ENCODE measurements around the gene HOXB3. TPM values are rescaled to one million over a fixed set of nuclear protein-coding genes. Genes with fewer than 3 reads are reported as not detected.

HOXB3 gene
- total RNA-seq, 5 donors from 2014 or later (not counting 1 experiment from before 2014, with no cell fraction given) = 3.5 to 7.7 (median 4.2) TPM

DNA sequence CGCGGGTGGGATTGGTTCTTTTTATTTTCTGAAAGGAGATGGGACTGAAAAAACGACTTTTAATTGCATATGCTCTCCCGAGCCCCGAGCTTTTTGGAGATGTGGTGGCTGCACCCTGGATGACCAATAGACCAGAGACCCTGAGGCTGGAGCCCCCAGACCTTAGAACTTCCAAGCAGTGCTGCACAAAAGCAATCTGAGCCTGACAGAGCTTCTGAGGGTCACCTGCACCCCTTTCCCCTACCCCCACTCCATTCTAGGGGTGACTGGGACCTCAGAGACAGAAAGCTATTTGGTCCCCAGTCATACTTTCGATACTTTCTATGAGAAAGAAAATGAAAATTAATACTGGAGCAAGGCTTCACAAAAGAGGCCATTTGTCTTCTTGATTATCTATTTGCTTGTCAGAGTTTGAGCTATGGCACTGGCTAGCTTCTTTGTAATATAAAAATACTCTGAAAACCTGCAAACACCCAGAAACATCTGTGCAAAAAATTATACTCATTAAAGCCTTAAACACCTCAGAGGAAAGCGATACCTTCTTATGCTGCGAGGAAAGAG is 15.5 kb downstream of the HOXB3 start:
- no peak for ATAC-seq (replicated peaks in 1 of 4)
- H3K27me3 ChIP-seq (replicated peaks in 1 of 2; ENCODE audit: control insufficient read depth in 2 of 2, extremely low read depth in 1 of 2, insufficient read depth in 2 of 2, low read length in 1 of 2) = peaks cover 0 to 38% of the 10 kb centered on the region in 2 experiments

GRCh38 chr17:48571826-48572417 is 18.1 kb downstream of the HOXB3 start:
- Histone ChIP-seq H3K4me3 (ENCODE audit: control insufficient read depth in 1 of 2, extremely low read depth in 1 of 2, low read length in 1 of 2) (no peak overlapping the region), H3K36me3 (ENCODE audit: control insufficient read depth in 2 of 2, extremely low read depth in 1 of 2, insufficient read depth in 1 of 2, low read length in 1 of 2) (peaks cover 0 to 4% of the 10 kb centered on the region in 2 donors), H3K27me3 (replicated peaks in 1 of 2; ENCODE audit: control insufficient read depth in 2 of 2, extremely low read depth in 1 of 2, insufficient read depth in 2 of 2, low read length in 1 of 2) (peaks cover 0 to 30% of the 10 kb centered on the region in 2 experiments), H3K9me3 (no peaks in the 10 kb centered on the region), H3K4me1 (ENCODE audit: control insufficient read depth in 1 of 2, extremely low read depth in 1 of 2, insufficient read depth in 2 of 2, low read length in 2 of 2) (peaks cover 0 to 13% of the 10 kb centered on the region in 2 experiments), H3K27ac (ENCODE audit: low read length) (no peak overlapping the region)
- Mint-ChIP-seq H3K27me3 (peaks cover 0 to 18% of the 10 kb centered on the region in 2 donors), H3K4me1 (peaks cover 0 to 24% (median 13%) of the 10 kb centered on the region in 3 donors), H3K27ac (no peak overlapping the region), H3K9me3 (no peaks in the 10 kb centered on the region), H3K4me3 (no peak overlapping the region), H3K36me3 (peaks cover 15% of the 10 kb centered on the region)
- no CpG with 5 or more reads among the region's 1 CpG for WGBS (ENCODE audit: insufficient coverage)
- CTCF ChIA-PET = no interaction called here
- DNase-seq = no peak
- no peak for ATAC-seq (replicated peaks in 1 of 4)
- POLR2A ChIA-PET = no interaction called here

More for the DNA sequence above, 15.5 kb downstream of the HOXB3 start:
- Mint-ChIP-seq H3K4me3 (no peak overlapping the region), H3K9me3 (no peaks in the 10 kb centered on the region), H3K36me3 (peaks cover 7% of the 10 kb centered on the region), H3K27me3 (peaks cover 9 to 18% of the 10 kb centered on the region in 2 donors), H3K4me1 (peaks cover 11 to 36% (median 24%) of the 10 kb centered on the region in 3 donors), H3K27ac (no peak overlapping the region)
- DNase-seq = no peak
- Histone ChIP-seq H3K36me3 (ENCODE audit: control insufficient read depth in 2 of 2, extremely low read depth in 1 of 2, insufficient read depth in 1 of 2, low read length in 1 of 2) (peaks cover 0 to 4% of the 10 kb centered on the region in 2 donors), H3K27ac (ENCODE audit: low read length) (no peak overlapping the region), H3K4me1 (ENCODE audit: control insufficient read depth in 1 of 2, extremely low read depth in 1 of 2, insufficient read depth in 2 of 2, low read length in 2 of 2) (peaks cover 8 to 32% of the 10 kb centered on the region in 2 experiments), H3K4me3 (ENCODE audit: control insufficient read depth in 1 of 2, extremely low read depth in 1 of 2, low read length in 1 of 2) (no peak overlapping the region), H3K9me3 (no peaks in the 10 kb centered on the region)
- CTCF ChIA-PET = interaction anchor here in 1 of 2 donors (0.6 to 1.4 kb wide), 4 partner anchors 13 to 392 kb away, joined by 3 to 9 read pairs (median 4); partner anchors contain the start of gene HOXB5
- 100% methylated on average over 3 of the region's 8 CpGs for WGBS (ENCODE audit: insufficient coverage)
- POLR2A ChIA-PET = no interaction called here

DNA sequence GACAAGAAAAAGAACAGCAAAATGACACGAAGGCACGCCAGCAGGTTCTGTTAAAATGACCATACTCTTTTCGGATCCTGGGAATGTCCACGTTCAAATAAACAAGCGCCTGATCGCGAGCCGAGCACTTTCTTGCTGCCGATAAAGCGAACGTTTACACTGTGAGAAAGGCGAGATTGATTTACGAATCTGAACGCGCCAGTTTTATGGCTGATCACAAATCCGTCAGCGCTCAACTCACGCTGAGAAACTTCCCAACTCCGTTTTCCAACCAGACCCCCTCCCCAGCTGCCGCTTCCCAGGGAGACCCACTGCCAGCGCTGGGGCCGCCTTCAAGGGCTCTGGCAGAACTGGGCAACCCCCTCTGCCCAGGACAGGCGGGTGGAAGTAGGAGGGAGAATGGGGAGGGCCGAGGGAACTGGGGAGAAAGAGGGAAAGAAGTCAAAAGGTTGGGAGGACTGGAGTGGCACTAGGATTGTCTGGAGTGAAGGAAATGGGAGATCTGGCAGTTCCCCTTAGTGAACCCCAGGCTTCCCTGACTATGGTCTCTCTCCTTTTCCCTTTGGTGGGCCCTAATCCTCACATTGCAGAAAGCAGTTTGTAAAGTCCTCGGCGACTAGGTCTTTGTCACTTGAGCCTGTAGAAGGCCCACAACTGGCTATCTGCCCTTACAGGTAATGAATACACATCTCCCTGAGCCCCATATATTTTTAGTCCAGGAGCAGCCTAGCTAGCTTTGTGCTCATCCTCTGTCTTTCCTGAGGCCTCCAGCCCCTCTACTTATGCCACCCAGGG is 18.8 kb downstream of the HOXB3 start:
- CTCF ChIA-PET = no interaction called here
- 89% methylated on average over 15 of the region's 26 CpGs for WGBS (ENCODE audit: insufficient coverage)
- H3K27ac ChIP-seq (ENCODE audit: low read length) = no peak overlapping the region
- Mint-ChIP-seq H3K9me3 (no peaks in the 10 kb centered on the region), H3K4me1 (peaks cover 0 to 21% (median 10%) of the 10 kb centered on the region in 3 donors), H3K27me3 (peaks cover 0 to 16% of the 10 kb centered on the region in 2 donors), H3K4me3 (no peak overlapping the region), H3K27ac (no peak overlapping the region), H3K36me3 (peaks cover 15% of the 10 kb centered on the region)
- ATAC-seq (replicated peaks in 1 of 4) = no peak
- H3K4me3 ChIP-seq (ENCODE audit: control insufficient read depth in 1 of 2, extremely low read depth in 1 of 2, low read length in 1 of 2) = no peak overlapping the region
- no peaks in the 10 kb centered on the region for H3K9me3 ChIP-seq
- H3K4me1 ChIP-seq (ENCODE audit: control insufficient read depth in 1 of 2, extremely low read depth in 1 of 2, insufficient read depth in 2 of 2, low read length in 2 of 2) = peaks cover 0 to 7% of the 10 kb centered on the region in 2 experiments
- no peak for DNase-seq
- H3K36me3 ChIP-seq (ENCODE audit: control insufficient read depth in 2 of 2, extremely low read depth in 1 of 2, insufficient read depth in 1 of 2, low read length in 1 of 2) = peaks cover 0 to 4% of the 10 kb centered on the region in 2 donors
- H3K27me3 ChIP-seq (replicated peaks in 1 of 2; ENCODE audit: control insufficient read depth in 2 of 2, extremely low read depth in 1 of 2, insufficient read depth in 2 of 2, low read length in 1 of 2) = peaks cover 0 to 30% of the 10 kb centered on the region in 2 experiments
- POLR2A ChIA-PET = no interaction called here

- Mint-ChIP-seq H3K4me1 (peaks cover 0 to 17% (median 6%) of the 10 kb centered on the region in 3 donors), H3K27ac (no peak overlapping the region), H3K4me3 (no peak overlapping the region), H3K27me3 (peaks cover 0 to 16% of the 10 kb centered on the region in 2 donors), H3K9me3 (no peaks in the 10 kb centered on the region), H3K36me3 (peaks cover 15% of the 10 kb centered on the region)
- 80% methylated on average over 11 of the region's 19 CpGs for WGBS (ENCODE audit: insufficient coverage)
- Histone ChIP-seq H3K9me3 (no peaks in the 10 kb centered on the region), H3K27ac (ENCODE audit: low read length) (no peak overlapping the region), H3K36me3 (ENCODE audit: control insufficient read depth in 2 of 2, extremely low read depth in 1 of 2, insufficient read depth in 1 of 2, low read length in 1 of 2) (peaks cover 0 to 4% of the 10 kb centered on the region in 2 donors), H3K4me3 (ENCODE audit: control insufficient read depth in 1 of 2, extremely low read depth in 1 of 2, low read length in 1 of 2) (no peak overlapping the region), H3K27me3 (replicated peaks in 1 of 2; ENCODE audit: control insufficient read depth in 2 of 2, extremely low read depth in 1 of 2, insufficient read depth in 2 of 2, low read length in 1 of 2) (peaks cover 0 to 25% of the 10 kb centered on the region in 2 experiments), H3K4me1 (ENCODE audit: control insufficient read depth in 1 of 2, extremely low read depth in 1 of 2, insufficient read depth in 2 of 2, low read length in 2 of 2) (no peaks in the 10 kb centered on the region)
- POLR2A ChIA-PET = no interaction called here
- DNase-seq (no peak), ATAC-seq (replicated peaks in 1 of 4) (no peak)
- CTCF ChIA-PET = no interaction called here
These were observed 19.6 kb downstream of the HOXB3 start for GRCh38 chr17:48570325-48571023.

DNA sequence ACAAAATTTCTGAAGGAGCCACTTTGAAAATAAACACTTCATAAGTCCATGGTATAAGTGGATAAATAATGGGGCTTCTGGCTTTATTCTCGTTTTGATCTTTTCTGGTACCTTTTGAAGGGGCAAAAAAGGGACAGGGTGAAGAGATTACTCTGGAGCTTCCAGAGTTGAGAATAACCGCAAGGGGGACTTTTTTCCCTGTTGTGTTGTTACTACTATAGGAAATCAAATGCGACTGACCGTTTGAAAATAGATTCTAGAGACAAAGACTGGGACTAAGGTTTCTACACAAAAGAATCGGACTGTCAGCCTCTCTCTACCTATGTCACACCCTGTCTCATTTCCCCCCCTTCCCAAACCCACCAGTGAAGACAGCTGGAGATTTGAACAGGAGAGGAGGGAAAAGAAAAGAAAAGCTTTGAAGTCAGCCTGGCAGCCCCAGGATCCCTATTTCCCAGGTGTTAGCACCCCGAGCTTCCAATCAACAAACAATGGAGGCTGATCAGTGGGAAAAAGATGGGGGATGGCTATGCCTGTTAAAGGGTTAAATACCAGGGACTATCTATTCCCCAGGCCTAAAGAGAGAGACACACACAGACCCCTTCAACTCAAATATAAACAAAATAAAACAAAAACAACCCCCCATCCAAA is 20.2 kb downstream of the HOXB3 start:
- H3K36me3 Mint-ChIP-seq = peaks cover 15% of the 10 kb centered on the region
- H3K4me1 ChIP-seq (ENCODE audit: control insufficient read depth in 1 of 2, extremely low read depth in 1 of 2, insufficient read depth in 2 of 2, low read length in 2 of 2) = no peaks in the 10 kb centered on the region
- POLR2A ChIA-PET = no interaction called here
- peaks cover 0 to 30% of the 10 kb centered on the region in 2 experiments for H3K27me3 ChIP-seq (replicated peaks in 1 of 2; ENCODE audit: control insufficient read depth in 2 of 2, extremely low read depth in 1 of 2, insufficient read depth in 2 of 2, low read length in 1 of 2)
- peaks cover 0 to 15% (median 8%) of the 10 kb centered on the region in 3 donors for H3K4me1 Mint-ChIP-seq
- CTCF ChIA-PET = no interaction called here
- ATAC-seq (replicated peaks in 1 of 4) (no peak), DNase-seq (no peak)
- WGBS (ENCODE audit: insufficient coverage) = 100% methylated on average over 1 of the region's 6 CpGs
- peaks cover 0 to 4% of the 10 kb centered on the region in 2 donors for H3K36me3 ChIP-seq (ENCODE audit: control insufficient read depth in 2 of 2, extremely low read depth in 1 of 2, insufficient read depth in 1 of 2, low read length in 1 of 2)
- H3K9me3 ChIP-seq = no peaks in the 10 kb centered on the region
- no peak overlapping the region for H3K4me3 ChIP-seq (ENCODE audit: control insufficient read depth in 1 of 2, extremely low read depth in 1 of 2, low read length in 1 of 2)
- H3K27me3 Mint-ChIP-seq = peaks cover 0 to 17% of the 10 kb centered on the region in 2 donors
- H3K27ac Mint-ChIP-seq = no peak overlapping the region
- no peaks in the 10 kb centered on the region for H3K9me3 Mint-ChIP-seq
- H3K4me3 Mint-ChIP-seq = no peak overlapping the region
- no peak overlapping the region for H3K27ac ChIP-seq (ENCODE audit: low read length)

DNA sequence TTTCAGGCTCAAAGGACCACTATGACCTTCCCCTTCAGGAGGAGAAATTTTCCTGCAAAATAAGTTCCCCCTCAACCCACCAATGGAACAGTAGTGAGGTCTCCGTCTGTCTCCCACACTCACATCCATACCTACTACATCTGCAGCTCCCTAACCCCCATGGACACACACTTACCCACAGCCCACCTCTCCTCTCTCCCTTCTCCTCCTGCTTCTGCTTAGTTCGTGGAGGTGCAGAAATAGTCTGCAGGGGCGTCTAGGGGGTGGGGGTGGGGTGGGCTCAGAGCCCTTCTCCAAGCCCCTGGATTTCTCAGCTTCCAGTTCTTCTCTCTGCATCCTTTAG is 20.8 kb downstream of the HOXB3 start:
- no peak overlapping the region for H3K27ac ChIP-seq (ENCODE audit: low read length)
- H3K9me3 ChIP-seq = no peaks in the 10 kb centered on the region
- Mint-ChIP-seq H3K36me3 (peaks cover 15% of the 10 kb centered on the region), H3K27ac (no peak overlapping the region), H3K4me3 (no peak overlapping the region), H3K4me1 (peaks cover 0 to 18% (median 11%) of the 10 kb centered on the region in 3 donors), H3K9me3 (no peaks in the 10 kb centered on the region), H3K27me3 (peaks cover 0 to 22% of the 10 kb centered on the region in 2 donors)
- H3K27me3 ChIP-seq (replicated peaks in 1 of 2; ENCODE audit: control insufficient read depth in 2 of 2, extremely low read depth in 1 of 2, insufficient read depth in 2 of 2, low read length in 1 of 2) = peaks cover 0 to 35% of the 10 kb centered on the region in 2 experiments
- ChIA-PET CTCF (no interaction called here), POLR2A (no interaction called here)
- H3K4me1 ChIP-seq (ENCODE audit: control insufficient read depth in 1 of 2, extremely low read depth in 1 of 2, insufficient read depth in 2 of 2, low read length in 2 of 2) = no peaks in the 10 kb centered on the region
- H3K36me3 ChIP-seq (ENCODE audit: control insufficient read depth in 2 of 2, extremely low read depth in 1 of 2, insufficient read depth in 1 of 2, low read length in 1 of 2) = peaks cover 0 to 4% of the 10 kb centered on the region in 2 donors
- WGBS (ENCODE audit: insufficient coverage) = 100% methylated on average over 1 of the region's 3 CpGs
- DNase-seq (no peak), ATAC-seq (replicated peaks in 1 of 4) (no peak)
- no peak overlapping the region for H3K4me3 ChIP-seq (ENCODE audit: control insufficient read depth in 1 of 2, extremely low read depth in 1 of 2, low read length in 1 of 2)

All from T-cell (primary cell).